Measurements from ENCODE around the gene RAD51B.

Gene RAD51B

DNA sequence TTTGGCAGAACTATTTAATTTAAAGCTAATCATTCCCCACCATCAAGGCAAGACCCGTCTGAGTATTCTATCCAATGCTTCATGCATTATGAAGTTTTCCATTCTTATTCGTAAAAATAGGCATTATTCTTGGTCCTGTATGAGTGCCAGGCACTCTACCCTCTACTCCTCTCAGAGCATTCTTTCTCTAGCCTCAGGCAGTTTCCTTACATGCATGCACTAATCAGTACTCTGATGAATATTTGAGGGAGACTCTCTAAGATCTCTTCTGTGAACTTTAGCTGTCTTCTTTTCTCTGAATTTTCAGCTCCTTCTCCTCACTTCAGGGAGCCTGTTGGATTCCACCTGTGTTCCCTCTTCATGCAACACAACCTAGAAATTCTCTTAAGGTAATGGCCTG lies 334.7 kb downstream of the RAD51B start:
- no peak for DNase-seq

DNA sequence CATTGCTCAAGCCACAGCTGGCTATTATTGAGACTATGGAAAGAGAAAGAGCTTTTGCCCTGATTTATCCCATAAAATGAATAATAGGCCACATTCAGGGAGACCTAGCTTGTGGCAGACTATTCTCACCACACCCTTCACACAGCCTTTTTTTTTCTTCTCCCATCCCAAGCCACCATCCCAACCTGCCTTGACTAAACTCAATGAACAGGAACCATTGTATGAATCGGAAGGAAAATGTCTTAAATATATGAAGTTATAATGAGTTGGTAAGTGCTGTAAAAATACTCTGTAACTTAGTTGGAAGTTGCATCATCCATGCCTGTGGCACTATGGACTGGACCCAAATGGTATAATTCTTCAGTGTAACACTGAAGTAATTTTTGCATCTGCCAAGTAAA lies 338.4 kb downstream of the RAD51B start:
- DNase-seq: no peak

DNA sequence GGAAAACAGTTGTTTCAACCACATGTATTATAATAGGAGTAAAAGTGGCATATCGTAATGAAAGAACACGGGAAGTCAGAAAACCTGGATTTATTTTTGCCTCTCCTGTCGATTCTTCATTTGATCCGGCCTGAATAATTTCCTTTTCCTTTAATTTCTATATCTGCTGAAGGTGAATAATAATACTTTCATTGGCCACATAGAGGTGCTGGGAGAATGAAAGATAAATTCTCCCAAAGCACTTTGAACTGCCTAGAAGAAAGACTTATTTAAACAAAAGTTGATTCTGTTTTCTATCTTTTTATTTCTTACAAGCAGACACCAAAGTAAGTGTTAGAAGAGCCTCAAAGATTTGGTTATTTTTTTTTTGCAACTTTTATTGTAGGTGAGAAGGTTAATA lies 339.1 kb downstream of the RAD51B start:
- DNase-seq: no peak

DNA sequence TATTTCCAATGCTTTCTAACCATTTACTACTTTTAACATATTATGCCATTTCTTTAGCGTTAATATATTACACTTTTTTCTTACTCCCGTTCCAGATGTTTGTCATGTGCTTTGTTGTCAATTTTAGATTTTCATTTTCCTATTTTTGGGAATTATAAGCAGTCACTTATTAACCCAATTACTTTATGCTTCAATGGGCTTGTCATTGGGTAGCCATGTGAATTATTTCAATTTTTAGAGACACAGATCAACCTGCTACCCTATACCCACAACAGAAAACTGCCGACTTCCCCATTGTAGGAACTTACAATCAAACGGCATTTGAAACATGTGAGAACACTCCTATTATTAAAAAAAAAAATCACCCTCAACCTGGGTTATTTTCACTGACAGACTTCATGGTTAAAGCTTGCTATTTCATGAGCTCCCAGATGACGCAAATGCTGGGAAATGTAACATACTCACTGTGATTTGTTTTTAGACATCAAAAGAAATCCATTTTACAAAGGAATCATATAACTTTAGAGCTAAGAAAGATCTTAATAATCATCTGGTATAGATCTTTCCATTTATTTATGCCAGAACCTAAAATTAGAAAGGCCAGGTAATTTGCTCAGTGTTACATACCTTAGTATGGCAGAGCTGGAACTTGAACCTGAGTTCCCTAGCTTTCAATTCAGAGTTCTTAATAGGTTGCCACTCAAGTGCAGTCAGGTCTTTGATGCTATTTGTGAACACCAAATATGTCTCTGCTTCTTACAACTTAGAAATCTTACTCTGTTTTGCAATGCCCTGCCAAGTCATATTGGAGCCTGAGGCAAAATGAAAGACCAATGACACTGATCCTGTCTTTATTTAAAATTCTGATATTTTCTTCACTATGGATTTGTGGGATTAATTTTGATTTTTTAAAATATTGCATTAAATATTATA lies 340.4 kb downstream of the RAD51B start:
- DNase-seq: no peak

DNA sequence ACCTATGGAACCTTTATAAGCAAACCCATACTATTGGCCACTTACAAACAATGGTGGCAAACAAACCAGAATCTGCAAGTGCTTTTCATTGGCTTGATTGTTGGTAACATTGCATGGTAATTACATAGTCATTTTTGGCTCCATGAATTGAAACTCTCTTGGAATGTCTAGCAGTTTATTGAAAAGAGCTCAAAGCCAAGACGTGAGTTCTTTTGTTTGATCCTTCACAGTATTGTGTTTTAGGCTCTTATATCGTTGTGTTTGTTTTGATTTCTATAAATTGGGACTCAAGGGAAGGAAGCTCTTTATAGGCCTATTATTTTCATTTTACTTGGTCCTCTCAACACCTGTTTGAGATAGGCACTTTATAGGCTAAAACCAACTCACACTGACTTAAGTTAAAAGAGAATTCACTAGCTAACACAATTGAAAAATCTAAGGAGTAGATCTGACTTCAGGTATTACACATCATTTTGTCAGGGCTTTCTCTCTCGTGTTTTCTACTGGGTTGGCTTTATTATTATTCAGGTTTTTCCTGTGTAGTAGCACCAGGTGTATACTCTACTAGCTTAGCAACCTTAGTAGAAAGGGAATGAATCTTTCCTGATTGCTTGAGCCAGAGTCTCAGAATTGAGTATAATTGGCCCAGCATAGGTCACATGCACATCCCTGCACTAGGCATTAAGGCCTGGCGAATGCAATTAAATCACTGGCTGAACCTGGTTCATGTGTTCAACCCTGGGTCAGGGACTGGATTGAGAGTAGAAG lies 341.4 kb downstream of the RAD51B start:
- DNase-seq: no peak

DNA sequence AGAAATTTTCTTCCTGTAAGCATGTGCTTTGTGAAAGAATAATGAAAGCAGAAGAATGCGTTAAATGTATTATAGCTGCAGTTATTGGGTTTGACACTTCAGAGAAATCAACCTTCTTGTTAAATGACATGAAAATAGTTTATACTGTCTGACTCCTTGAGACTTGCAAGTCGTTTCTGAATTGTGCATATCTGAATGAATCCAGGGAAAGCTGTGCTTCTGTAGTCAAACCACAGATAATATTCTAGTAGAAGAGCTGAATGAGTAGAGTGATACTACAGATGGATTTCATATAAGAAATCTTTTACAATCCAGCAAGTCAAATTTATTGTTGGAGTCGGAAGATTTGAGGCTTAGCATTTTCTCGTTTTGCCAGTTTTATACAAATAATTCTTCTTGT lies 343.3 kb downstream of the RAD51B start:
- no peak for DNase-seq

DNA sequence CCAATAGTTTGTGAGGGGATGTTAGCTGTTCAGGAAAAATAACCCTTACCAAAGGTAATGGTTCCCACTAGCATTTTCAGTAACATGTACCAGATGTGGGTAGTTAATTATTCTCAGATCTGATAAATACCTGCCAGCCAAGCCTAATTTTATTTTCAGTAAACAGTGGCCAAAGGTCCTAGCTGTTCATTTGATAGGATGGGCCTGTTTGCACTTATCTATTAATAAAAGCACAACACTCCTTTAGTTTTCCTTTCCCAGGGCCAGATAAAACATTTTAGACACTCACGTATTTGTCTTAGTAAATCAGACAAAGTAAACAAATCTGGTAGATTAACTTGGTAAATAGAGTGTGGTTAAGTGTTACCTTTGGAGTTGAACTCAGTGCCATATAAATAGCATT lies 345.1 kb downstream of the RAD51B start:
- DNase-seq: peak; percentile 15

DNA sequence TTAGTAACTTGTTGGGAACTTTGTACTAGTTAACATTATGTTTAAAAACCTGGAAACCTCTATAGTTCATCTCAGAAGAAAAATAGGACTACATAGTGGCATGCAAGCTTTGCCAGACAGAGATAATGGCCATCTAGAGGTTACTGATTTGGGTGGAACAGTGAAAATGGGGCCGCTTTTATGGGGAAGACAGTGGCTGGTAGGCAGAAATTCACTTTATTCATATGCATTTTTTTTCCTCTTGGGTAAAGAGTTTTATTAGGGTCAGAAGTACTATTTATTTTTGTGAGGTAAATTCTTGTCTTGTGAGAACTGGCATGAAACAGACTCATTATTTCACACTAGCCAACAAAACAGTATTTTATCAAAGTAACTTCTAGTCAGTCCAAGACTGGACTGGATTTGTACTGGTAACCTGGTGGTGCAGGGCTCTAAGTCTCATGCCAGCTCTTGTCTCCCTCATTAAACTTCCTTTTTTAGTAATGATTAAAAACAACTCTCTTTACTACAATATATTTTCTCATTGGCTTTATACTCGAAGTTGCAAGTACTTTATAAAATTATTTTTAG lies 345.8 kb downstream of the RAD51B start:
- DNase-seq: no peak

DNA sequence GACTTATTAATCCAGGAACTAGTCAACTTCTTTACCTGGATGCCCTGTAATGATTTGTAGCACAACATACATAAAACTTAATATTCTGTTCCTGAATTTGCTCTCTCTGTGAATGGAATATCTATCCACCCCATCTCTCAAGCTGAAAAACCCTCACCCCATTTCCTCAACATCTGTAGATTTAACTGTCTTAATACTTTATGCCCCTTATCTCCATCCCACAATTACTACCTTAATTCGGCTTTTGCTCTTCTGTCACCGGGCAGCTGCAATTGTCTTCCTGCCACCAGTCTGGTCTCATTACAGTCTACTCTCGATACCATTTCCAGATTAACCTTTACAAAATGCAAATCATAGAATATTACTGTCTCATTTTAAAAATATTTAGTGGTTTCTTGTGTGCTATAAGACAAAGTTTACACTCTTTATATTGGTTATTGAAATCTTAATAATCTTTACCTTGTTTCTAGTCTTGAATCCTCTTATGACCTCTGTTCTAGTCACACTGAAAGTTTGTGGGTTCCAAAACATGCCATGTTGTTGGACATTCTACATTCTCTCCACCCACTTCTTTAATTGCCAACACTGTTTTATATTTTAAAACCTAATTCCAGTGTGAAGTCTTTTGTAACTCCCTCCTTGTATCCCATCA lies 347.3 kb downstream of the RAD51B start:
- no peak for DNase-seq

DNA sequence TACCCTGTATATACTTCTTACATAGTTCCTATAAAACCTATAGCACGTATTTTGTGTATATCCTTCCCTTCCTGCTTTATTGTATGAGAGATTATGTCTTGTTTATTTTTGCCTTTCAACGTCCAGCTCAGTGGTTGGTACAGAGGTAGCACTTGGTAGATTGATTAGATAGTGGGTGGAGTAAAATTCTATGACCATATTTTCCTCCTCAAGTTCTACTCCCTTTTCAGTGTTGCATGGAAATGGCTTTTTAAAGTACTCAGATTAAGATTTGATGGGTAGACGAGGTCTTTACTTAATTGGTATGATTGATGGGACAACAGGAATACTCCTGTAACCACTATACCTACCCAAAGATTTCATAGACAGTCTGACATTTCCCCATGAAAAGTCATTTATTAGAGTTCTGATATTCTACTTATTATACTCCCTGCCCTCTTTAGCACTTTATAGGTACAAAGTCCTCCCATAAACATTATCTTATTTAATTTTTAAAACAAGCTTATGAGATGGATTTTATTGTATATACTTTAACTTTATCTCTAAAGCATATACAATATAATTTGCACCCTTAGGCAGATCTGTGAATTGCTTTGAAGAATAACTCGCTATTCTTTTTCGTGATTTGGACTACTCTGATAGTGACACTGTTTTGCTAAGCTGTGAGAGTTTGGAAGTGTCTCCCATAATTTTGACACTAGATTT lies 348.0 kb downstream of the RAD51B start:
- DNase-seq: no peak

DNA sequence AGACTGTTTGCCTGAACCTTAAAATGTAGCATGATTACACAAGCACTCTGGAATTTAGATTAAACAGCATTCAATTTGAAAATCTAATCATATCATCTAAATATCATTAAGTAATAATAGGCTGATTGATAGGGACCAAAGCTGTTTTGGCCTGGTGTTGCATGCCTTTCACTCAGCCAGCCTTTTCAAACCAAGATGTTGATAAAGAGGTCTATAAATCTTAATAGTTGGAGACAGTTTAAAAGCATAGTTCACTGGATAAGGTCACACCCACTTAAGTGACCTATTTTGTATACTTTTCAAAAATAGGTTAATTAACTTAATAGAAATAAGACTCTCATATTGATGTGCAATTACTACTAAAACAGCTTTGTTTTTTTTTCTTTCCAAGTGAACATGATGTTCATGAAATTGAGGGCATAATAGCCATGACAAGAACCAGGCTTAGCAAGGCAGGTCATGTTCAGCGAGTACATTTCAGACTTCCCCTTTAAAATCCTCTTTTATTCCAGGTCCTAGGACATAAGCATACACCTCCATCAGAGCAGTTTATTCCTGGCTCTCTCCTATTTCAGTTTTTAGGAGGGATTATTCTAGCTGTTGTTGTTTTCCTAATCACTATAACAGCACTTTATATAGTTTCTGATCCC lies 349.0 kb downstream of the RAD51B start:
- DNase-seq: no peak

DNA sequence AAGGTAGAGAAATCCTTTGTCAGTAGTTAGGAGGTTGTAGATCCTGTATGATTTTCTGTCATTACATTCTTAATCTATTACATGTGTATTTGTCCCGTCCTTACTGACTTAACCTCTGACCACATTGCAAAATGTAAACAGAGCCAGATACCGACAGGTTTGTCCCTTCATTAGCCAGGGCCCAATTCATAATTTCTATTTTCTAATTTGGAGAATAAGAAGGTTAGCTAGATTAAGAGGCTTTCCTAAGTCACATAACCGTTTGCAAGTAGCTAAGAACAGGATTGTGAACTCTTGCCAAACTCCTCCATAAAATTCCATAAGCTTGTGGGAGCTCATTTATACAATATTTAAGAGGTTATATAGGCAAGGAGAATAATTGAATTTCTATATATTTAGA lies 352.6 kb downstream of the RAD51B start:
- DNase-seq: no peak

DNA sequence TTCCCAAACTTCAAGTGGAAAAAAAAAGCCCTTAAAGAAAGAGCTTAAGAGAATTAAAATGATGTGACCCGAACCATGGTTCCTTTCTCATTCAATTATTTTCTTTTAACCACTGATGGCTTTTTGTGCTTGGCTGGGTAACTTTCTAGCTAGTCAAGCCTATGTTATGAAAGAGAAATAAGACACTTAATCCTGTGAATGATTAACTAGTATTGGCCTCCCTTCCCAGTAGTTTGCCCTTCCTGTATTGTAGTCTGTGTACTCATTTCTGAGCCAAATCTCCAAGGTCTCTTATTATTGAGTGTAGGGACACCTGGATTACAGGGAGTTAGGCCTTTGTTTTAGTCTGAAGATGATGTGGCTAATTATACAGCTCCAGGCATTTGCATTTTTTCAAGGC lies 353.0 kb downstream of the RAD51B start:
- DNase-seq: no peak

DNA sequence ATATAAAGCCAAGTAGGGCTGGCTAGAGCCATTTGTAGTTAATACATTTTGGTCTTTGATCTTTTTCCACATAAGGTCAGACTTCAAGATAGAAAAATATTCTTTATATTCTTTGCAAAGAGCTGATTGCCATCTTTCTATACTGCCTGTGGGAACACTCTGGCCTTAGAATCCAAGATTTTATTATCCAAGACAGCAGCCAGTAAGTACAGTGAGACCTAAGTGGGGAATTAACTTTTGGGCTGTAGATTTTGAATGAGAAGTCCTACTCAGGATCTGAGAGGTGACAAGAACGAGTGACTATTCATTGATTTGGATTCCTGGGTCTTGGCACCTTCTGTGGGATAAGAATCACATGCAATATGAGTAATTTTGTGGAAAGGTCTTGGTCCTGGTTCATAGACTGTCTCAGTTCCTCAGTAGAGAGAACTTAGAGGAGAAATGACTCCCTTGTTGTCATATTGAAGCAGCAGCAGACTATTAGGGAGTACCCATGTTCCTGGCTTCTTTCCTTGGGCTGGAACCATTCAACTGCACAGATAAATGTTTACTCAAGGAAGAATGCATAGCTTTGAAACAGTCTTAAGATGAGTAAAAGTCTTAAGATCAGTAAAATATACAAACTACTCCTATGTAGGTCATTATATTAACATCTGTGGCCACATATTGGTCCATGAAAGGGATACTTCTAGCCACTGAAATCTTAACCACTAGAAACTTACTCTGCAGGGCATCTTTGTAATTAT lies 353.8 kb downstream of the RAD51B start:
- no peak for DNase-seq

DNA sequence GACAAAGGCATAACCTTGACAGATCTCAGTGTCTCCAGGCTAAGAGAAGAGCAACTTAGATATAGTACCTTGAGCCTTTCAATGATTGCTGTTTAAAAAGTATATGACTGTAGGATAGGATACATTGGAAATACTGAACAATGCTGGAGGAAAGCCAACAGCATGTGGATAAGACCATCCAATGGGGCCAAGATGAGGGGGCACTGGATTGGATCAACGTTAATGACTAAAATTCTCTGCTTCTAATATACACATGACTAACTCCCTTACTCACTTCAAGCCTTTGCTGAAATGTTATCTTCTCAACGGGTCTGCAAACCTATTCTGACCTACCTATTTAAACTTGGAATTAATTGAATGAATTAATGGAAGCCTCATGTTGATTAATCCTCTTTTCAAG lies 354.9 kb downstream of the RAD51B start:
- DNase-seq: no peak

DNA sequence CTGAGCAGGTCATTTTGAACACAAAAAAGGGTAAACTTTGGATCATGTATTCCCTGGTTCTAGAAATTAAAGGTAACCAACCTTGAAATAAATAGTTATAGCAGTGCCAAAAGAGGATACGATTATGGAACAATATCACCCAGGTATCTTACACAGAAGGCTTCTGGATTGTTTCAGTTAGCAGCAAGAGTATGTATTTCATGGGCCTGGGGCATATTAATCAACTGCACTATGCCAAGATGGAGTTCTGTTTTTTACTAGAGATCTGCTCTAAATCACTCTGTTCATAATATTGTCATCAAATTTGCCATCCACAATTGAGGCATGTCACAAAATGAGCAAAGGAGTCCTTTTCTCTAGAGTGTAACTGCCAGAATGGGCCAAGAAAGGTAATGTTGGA lies 357.1 kb downstream of the RAD51B start:
- DNase-seq: no peak

DNA sequence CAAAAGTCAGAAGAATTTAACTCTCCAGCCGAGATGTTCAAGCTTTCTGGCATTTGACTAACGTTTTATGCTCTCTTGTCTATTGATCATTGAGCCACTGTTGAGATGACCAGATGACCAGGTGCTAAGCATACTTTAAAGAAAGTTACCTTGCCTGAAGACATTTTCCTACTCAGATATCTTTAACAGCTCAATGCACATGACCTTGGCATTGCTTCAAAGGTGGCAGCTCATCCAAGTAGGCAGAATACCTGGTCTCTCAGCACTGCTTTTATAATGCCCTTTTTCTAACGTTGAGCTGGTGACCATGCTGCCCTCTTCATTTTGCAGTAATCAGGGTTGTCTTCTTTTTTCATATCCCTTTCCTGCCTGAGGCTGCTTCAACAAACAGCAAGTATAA lies 358.1 kb downstream of the RAD51B start:
- no peak for DNase-seq

DNA sequence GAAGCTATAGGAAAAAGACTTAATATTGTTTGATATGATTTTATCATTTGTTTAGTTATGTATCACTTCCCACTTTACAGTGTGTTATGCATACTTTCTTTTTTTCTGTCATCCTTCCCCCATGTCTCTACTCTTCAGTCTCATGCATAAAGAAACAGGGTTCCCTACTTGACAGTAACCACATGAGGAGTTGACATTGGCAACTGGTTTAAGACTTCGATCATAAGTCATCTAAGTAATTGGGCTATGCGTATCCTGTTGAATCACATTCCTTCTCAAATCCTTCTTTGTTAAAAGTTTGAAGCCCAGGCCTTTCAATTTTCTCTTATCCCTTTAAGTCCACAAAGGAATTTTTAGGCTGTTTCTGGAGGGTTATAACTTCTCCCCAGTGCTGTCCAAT lies 358.7 kb downstream of the RAD51B start:
- DNase-seq: no peak

DNA sequence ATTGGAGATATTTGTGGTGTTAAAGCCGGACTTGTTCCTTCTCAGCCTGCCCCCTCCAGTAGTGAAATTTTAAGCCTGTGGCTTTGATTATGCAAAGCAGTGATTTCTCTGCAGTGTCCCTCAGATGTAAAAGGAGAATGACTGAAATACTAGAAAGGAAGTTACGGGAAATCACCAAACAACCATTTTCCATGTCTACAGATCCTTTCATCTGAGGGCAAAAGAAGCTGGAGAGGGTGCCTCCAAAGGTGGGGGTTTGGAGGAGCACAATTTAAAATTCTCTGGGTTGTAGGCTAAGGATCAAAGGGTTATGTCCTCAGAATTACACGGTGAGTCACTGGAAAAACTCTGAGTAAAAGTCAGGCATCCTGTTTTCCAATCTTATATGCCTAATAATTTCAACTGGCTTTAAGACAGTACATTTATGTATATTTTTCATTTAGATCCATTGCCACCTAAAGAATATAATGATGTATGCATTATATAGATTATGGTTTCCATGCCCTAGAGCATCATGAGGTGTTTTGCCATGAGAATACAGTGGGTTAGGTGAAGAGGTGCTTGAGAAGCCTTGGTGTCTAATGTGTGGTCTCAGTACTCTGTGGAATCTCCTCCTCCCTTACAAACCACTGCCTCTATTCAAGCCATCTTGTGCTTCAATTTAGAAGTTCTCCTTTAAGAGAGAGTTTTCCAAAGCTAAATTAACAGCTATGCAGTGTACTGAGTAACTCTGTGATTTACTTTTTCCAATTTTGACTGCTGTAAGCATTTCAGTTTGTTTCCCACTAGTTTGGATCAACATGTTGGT lies 362.1 kb downstream of the RAD51B start:
- DNase-seq: no peak

DNA sequence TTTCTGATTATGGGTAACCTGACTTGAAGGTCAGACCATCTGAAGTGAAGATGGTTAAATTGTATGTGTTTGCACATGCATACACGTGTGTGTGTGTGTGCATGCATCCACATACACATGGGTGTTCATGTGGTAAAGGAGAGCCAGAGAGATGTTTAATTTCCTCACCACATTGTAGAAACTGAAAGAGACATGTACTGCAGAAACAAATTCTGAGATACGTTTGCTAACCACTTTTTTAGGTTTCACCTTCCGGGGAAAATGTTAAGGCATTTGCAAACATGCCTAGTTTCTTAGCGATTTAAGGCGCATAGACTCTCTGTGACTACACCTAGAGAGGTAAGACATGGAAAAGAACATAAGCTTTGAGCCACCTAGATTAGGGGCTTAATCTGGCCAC lies 362.9 kb downstream of the RAD51B start:
- no peak for DNase-seq

Data from NCI-H1092 treated with DMSO at 0.1 percent for 48 hours (cell line).